Nucleus accumbens (tissue), 56 donors: ENCODE results near the gene CTRB2.

Source experiments
- DNase-seq, 56 donors: peaks; one replicate each; lab custom pipeline; 2025; lab: John Stamatoyannopoulos, UW

Gene CTRB2

DNA sequence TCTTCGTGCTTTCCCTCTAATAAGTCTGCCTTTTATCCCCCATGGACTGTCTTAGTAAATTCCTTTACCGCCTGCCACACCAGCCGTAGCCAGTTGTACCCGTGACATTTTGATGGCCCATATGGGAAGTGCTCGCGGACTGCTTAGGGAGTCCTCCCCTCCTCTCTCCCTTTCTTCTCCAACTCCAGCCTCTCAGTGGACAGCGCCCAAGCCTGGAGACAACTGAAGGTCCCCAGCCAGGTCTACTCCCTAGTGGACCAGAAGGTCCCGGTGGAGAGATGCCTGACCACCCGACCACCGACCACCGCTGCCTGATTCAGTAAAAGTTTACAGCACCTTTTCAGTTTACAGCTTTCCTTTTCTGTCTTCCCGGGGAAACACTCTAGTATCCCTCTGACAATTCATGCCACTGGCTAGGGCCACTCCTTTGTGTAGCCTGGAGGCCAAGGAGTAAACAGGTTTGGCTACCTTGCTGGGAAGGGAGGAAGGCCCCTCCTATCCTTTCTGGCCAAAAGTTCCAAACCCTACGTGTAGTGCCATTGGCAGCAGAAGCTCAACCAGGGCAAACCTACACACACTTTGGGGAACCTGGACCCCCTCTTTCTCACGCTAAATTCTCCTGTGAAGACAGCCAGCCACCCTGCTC, 18.0 kb downstream of the CTRB2 start:
- DNase-seq, result no peak

DNA sequence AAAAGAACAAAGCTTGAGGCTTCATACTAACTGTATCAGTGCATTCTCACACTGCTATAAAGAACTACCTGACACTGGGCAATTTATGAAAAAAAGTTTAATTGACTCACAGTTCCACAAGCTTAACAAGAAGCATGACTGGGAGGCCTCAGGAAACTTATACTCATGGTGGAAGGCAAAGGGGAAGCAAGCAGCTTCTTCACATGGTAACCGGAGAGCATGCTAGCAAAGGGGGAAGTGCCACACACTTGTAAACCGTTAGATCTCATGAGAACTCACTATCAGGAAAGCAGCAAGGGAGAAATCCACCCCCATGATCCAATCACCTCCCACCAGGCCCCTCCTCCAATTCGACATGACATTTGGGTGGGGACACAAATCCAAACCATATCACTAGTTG, 25.3 kb downstream of the CTRB2 start:
- DNase-seq, result no peak

DNA sequence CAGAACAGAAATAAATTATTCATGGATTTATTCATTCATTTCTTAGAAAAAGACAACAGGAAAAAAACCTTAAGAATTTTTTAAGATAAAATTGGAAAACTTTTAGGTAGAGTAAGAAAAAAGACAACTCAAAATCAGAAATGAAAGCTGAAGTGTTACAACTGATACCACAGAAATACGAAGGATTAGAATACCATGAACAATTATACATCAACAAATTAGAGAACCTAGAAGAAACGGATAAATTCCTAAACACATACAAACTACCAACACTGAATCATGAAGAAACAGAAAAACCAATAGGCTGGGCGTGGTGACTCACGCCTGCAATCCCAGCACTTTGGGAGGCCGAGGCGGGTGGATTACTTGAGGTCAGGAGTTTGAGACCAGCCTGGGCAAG, 27.8 kb downstream of the CTRB2 start:
- DNase-seq, result no peak

DNA sequence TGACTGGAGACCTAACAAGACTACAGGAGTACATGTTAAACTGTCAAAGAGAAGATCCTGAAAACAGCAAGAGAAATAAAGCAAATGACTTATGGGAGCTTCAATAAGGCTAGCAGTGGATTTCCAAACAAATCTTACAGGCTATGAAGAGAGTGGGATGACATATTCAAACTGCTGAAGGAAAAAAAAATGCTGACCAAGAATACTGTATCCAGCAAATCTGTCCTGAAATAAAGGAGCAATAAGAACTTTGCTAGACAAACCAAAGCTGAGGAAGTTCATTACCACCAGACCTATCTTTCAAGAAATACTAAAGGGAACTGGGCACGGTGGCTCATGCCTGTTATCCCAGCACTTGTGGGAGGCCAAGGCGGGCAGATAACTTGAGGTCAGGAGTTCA, 30.0 kb downstream of the CTRB2 start:
- DNase-seq, result no peak

DNA sequence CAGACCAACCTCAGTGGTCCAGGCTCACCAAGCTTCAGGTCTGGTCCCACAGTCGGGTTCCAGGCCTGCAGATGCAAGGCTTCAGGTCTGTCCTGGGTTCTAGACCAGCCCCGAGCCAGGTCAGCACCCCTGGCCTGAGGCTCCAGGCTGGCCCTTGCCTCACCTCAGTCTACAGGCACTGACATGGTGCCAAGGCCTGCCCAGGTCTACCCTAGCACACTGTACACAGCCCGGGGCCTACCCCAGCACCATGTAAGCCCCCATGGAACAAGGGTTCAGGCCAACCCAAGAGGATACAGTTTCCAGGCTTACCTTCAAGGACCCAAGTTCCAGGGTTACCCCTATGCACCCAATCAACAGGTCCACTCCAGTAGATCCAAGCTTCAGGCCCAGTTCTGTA, 31.9 kb downstream of the CTRB2 start:
- no peak for DNase-seq

DNA sequence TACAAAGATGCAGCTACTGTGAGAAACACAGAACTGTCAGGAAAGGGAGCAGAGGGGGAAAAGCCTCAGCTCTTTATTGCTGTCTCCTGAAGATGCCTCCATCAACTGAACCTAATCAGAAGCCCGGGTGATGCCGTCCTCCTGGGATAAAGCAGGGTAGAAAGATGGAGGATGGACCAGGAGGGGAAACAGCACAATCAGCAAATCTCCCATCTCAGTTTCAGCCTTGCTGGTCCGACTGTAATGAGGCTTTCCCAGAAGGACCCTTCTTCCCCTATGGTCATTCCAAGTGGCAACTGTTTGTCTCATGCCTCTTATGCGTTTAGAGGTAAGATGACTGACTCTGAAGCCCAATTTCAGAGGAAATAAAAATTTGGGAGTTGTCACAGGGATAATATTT, 34.4 kb downstream of the CTRB2 start:
- no peak for DNase-seq

DNA sequence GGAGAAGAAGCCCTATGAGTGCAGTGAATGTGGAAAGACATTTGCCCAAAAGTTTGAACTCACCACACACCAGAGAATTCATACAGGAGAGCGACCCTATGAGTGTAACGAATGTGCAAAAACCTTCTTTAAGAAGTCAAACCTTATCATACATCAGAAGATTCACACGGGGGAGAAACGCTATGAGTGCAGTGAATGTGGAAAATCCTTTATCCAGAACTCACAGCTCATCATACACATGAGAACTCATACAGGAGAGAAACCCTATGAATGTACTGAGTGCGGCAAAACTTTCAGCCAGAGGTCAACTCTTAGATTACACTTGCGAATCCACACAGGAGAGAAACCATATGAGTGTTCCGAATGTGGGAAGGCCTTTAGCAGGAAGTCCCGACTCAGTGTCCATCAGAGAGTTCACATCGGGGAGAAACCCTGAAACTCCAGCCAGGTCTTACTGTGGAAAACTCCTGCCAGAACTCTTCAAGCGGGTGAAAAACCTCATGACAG, 37.0 kb downstream of the CTRB2 start:
- no peak for DNase-seq

DNA sequence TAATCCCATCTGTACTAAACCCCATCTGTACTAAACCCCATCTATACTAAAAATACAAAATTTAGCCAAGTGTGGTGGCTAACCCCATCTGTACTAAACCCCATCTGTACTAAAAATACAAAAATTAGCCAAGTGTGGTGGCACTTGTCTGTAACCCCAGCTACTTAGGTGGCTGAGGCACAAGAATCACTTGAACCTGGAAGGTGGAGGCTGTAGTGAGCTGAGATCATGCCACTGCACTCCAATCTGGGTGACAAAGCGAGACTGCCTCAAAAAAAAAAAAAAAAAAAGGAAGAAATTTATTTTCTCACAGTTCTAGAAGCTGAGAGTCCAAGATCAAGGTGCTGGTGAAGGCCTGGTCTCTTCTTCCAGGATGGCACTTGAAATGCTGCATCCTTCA, 46.6 kb downstream of the CTRB2 start:
- no peak for DNase-seq
